Hypothalamus (tissue), 51 donors: Measurements from ENCODE around the gene PSD4.

Source experiments
- DNase-seq, 51 donors: peaks; one replicate each; lab custom pipeline; 2025; lab: John Stamatoyannopoulos, UW

Gene PSD4

DNA sequence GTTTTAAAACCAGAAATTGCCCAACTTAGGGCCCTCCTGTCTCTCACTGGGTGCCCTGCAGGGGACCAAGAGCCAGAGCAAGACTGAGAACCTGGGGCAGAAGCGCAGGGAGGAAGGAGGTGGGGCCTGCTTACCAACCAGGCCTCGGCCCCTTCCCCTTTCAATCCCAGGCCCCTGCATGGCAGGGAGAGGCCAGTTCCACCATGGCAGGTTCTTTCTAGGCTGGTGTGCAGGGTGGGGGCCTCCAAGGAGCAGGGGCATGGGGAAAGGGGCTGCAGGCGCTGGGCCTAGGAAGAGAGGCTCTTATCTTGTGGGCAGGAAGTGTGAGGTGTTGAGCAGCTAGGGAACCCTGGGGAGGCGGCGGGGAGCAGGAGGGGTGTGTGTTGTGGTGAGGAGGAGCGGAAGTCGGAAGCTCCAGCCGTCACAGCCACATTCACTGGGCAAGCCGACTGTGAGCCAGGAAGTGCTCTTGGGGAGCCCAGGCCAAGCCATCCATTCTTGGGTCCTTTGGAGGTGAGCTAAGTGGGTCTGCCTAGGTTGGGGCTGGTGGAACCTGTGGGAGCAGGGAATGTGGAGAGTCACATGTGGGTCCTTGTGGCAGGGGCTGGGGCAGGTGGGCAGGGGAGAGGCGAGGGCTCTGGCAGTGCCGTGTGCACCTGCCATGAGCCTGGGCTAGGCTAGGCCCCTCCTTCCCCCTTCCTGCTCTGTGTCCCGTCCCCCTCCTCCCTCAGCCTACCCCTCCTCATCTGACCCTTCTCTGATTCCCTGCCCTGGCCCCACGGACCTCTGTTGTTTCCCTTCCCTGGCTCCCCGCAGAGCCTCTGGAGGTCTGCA is at the start of gene PSD4:
TSS of gene PSD4 (plus strand) at position 430 of the 834 bp plus-strand sequence. CDS start 8,486 bp downstream, outside the sequence.
- peak in 13 of 51 donors; percentile 11 to 35 (median 19) for DNase-seq

DNA sequence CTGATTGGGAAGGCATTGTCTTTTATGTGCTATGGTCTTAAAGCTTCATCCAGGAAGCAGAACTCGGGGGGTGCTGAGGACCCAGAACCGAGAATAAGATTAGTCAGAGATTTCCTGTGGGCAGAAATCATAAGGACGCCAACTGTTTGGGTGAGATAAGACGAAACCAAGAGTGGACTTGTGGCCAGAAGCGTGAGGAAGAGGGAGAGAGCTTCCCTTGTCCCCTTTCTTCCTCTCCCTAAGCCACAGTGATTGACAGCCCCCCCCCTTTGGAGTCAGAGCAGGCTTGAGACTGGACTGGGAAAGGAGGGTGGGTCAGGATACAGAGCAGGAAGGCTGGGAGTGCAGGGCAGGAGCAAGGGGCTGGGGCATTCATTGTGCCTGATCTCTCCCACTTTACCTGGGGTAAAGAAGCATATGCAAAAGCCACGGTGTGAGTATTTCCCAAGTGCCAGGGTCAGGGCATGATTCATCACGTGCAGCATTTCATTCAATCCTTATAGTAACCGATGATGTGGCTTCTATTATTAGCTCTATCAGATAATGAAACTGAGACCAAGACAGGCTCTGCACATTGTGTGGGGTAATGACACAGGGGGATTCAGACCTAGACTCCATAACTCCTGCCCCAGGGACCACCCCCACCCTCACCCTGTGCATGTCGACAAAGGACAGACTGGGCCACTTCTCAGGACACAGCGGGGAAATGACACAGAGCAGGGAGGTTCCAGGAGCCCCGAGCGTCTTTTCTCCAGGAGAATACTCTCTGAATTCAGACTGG is 49.4 kb upstream of the PSD4 start:
- DNase-seq: no peak

DNA sequence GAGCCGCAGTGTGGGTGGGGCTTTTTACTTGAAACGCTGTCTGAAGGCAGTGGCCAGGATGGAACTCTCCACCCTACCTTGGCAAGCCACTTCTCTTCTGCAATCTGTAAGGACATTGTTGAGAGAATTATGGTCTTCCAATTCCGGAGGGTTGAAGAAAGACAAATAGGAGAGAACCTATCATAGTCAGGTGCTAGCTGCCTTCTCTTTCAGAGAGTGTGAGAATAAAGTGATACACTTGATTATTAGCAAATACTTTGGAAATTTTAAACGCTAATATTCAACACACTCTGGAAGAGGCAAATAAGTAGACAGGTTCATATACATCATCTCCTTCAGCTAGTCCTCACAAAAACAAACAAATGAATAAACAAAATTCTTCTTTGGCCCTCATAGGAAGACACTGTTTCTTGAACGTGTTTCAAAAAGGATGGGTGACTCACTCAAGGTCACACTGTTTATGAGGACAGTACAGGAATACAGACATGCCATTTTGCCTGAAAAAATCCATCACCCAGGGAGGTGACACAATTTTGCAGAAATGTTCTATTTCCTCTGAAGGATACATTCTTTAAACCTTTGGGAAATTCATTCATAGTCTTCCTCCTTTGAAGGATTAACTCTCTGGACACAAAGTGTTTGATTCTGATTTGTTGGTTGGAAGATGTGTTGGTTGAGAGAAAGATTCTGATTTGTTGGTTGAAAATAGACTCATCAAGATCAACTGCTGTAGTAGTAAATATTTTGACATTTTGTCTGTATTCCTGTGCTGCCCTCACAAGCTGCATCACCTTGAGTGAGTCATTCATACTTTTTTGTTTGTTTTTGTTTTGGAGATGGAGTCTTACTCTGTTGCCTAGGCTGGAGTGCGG is 48.6 kb upstream of the PSD4 start:
- no peak for DNase-seq

DNA sequence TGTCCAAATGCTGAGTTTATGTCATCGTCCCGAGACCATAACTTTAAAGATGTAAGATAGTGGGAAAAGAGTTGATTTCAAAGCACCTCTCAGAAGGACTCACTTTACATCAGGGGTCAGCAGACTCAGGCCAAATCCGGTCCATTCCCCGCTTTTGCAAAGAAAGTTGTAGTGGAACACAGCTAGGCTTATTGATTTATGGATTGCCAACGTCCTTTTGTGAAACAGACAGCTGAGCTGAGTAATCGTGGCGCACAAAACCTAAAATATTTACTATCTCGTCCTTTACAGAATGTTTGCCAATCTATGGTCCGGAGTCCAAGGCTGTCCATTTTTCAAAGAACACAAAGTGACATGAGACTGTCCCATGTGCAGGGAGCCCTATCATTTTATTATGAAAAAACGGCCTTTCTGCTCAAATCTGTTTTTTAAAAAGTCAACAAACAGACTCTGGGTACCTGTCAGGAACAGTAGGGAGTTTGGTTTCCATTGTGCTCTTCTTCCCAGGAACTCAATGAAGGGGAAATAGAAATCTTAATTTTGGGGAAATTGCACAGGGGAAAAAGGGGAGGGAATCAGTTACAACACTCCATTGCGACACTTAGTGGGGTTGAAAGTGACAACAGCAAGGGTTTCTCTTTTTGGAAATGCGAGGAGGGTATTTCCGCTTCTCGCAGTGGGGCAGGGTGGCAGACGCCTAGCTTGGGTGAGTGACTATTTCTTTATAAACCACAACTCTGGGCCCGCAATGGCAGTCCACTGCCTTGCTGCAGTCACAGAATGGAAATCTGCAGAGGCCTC is 46.7 kb upstream of the PSD4 start, which contains the start of gene IL1RN:
TSS of gene IL1RN (plus strand) at position 754 of the 801 bp plus-strand sequence. CDS start at position 781, 27 bp downstream.
- DNase-seq: peak in 2 of 51 donors; percentile 11 to 13

DNA sequence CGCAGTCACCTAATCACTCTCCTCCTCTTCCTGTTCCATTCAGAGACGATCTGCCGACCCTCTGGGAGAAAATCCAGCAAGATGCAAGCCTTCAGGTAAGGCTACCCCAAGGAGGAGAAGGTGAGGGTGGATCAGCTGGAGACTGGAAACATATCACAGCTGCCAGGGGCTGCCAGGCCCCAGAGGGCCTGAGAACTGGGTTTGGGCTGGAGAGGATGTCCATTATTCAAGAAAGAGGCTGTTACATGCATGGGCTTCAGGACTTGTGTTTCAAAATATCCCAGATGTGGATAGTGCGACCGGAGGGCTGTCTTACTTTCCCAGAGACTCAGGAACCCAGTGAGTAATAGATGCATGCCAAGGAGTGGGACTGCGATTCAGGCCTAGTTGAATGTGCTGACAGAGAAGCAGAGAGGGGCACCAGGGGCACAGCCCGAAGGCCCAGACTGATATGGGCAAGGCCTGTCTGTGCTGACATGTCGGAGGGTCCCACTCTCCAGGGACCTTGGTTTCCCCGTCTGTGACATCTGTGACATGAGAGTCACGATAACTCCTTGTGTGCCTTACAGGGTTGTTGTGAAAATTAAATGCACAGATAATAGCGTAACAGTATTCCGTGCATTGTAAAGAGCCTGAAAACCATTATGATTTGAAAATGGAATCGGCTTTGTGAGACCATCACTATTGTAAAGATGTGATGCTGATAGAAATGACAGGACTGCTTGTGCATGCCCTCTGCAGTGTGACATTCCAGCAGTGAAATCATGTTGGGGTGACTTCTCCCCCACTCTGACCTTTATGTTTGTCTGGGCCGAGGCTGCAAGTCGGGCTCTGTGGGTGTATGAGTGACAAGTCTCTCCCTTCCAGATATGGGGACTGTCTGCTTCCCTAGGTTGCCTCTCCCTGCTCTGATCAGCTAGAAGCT is 45.9 kb upstream of the PSD4 start:
- no peak for DNase-seq

DNA sequence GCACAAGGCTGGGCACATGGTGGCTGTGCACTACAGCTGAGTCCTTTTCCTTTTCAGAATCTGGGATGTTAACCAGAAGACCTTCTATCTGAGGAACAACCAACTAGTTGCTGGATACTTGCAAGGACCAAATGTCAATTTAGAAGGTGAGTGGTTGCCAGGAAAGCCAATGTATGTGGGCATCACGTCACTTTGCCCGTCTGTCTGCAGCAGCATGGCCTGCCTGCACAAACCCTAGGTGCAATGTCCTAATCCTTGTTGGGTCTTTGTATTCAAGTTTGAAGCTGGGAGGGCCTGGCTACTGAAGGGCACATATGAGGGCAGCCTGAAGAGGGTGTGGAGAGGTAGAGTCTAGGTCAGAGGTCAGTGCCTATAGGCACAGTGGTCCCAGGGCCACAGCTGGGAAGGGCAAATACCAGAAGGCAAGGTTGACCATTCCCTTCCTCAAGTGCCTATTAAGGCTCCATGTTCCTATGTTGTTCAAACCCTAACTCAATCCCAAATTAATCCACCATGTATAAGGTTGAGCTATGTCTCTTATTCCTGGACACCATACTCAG is 44.2 kb upstream of the PSD4 start:
- DNase-seq: no peak

DNA sequence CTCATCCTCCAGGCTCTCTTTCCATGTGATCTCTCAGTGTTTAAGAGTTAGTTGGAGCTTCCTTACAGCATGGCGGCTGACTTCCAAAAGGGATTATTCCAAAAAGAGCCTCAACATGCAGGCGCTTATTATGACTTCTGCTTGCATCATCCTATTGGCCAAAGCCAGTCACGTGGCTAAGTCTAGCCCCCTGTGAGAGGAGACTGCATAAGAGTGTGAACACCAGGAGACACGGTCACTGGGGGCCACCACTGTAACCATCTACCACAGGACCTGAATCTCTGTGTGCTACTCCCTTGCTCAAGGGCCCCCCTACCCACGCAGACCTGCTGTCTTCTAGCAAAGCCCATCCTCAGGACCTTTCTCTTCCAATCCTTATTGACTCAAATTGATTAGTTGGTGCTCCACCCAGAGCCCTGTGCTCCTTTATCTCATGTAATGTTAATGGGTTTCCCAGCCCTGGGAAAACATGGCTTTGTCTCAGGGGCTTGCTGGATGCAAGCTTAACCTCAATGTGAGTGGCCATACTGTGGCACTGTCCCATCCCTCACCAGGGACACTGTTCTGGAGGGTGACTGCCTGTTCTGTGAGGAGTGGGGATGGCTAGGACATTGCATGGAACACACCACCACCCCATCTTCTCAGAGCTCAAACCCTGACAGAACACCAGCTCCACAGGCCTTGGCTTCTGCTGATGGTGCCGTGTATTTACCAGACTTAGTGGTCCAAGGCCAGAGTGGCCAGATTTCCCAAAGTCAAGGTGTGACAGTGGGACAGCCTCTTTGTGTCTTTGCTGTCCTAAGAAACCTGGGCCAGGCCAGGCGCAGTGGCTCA is 42.2 kb upstream of the PSD4 start:
- no peak for DNase-seq

DNA sequence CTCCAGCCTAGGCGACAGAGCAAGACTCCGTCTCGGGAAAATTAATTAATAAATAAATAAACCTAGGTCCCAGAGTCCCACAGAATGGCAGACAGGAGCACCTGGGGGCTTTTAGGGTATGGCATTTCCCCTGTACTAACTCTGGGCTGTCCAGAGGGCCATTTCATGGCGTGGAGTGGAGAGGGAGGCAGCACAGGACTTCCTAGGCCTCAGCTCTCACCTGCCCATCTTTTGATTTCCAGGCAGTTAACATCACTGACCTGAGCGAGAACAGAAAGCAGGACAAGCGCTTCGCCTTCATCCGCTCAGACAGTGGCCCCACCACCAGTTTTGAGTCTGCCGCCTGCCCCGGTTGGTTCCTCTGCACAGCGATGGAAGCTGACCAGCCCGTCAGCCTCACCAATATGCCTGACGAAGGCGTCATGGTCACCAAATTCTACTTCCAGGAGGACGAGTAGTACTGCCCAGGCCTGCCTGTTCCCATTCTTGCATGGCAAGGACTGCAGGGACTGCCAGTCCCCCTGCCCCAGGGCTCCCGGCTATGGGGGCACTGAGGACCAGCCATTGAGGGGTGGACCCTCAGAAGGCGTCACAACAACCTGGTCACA is 41.3 kb upstream of the PSD4 start:
- no peak for DNase-seq

DNA sequence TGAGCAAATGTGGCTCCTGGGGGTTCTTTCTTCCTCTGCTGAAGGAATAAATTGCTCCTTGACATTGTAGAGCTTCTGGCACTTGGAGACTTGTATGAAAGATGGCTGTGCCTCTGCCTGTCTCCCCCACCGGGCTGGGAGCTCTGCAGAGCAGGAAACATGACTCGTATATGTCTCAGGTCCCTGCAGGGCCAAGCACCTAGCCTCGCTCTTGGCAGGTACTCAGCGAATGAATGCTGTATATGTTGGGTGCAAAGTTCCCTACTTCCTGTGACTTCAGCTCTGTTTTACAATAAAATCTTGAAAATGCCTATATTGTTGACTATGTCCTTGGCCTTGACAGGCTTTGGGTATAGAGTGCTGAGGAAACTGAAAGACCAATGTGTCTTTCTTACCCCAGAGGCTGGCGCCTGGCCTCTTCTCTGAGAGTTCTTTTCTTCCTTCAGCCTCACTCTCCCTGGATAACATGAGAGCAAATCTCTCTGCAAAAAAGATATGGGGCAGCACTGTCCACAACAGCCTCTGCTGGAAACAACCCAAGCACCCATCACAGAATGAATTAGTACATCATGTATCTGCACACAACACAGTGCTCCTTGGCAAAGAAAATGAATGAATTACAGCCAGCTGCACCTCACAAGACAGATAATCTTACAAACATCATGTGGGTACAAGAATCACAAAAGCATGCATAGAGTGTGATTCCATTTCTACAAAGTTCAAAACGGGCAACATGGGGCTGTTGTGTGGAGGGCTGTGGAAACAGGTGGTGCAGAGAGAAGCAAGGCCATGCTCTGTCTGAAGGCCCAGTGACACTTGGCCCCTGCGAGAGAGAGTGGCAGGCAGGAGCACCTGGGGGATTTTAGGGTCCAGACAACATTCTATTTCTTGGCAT is 39.8 kb upstream of the PSD4 start:
- DNase-seq: no peak

DNA sequence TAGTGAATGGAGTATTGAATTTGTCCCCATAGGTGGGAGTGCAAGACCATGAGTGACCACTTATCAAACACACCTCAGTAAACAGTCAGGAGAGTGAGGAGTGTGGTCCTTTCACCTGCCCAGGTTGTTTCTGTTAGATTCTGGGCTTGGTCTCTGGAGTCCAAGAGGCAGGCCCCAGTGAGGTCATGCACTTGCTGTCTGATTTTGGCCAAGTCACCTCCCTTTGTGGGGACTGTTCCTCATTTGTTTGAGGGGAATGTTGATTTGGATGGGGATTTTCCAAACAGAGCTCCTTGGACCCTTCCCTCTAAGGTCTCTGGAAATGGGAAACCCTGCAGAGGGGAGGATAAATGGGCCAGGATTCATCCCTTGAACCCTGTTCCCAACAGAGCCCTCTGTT is 39.1 kb upstream of the PSD4 start:
- no peak for DNase-seq

DNA sequence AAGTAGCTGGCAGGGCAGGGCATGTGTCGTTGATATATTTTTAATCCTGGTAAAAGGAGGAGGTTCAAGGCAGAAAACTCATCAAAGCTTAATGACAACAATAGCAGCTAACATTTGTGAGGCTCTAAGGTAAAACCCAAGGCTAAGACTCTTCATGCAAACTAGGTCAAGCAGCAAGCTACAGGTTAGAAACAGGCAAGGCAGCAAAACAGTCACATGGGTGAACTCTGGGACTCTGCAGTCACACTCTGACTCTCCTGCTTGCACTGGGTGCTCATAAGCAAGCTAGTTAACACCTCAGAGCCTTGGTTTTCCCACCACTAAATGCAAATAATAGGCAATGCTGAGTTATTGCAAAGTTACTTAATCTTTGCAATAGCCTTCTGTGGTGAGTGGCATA is 38.5 kb upstream of the PSD4 start:
- no peak for DNase-seq

DNA sequence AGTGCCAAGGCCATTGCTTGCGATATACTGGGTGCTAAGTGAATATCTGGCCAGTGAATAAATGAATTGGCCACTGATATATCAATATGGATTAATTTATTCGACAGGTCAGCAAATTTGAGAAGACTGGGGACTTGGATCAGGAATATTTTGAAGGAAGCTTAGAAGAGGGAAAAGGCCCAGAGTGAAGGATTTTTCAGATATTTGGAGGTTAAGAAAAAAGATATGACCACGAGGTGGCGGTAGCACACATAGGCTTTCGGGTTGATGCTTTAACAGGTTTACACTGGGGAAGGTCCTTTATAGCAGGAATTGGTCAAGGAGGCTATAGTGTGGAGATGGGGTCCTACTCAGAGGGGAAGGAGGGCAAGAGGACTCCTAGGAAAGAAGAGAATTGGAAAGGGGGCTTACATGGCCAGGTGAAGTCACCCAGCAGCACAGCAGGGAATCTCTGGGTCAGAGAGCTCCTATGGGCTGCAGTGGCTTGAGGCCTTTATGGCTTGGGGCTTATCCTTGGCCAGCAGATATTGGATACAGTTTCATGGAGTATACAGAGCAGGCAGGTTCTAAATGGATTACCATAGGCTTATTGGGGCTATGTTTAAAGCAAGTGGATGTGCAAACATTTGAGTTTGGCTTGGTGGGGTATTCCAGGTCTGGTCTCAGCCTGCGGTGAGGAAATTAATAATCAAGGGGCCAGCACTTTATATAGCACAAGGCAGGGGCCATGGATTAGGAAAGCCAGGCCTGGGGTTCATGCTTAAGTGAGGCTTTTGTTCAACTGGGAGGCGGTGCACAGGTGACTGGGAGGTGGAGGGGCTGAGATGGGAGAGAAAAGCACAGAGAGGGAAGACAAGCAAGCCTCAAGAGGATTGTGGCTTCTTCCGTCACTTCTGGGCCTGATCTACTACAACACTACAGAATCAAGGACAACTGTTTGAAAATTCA is 36.7 kb upstream of the PSD4 start:
- peak in 7 of 51 donors; percentile 2 to 29 (median 14) for DNase-seq

DNA sequence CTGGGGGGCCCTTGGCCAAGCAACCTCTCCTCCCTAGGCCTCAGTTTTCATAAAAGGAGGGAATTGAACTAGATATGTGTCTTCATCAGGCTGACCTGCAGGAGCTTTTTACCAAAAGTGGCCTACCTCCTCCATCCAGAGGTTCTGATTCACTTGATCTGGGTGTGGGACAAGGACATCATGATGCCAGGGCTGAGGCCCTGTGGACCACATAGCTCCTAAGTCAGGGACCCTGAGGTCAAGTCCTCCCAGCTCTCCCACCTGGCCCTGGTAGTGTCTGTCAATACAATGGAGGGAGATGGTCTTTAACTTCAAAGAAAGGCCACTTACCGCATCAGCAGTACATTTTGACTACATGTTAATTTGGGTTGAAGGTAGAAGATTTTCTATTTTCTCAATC is 35.9 kb upstream of the PSD4 start:
- no peak for DNase-seq

DNA sequence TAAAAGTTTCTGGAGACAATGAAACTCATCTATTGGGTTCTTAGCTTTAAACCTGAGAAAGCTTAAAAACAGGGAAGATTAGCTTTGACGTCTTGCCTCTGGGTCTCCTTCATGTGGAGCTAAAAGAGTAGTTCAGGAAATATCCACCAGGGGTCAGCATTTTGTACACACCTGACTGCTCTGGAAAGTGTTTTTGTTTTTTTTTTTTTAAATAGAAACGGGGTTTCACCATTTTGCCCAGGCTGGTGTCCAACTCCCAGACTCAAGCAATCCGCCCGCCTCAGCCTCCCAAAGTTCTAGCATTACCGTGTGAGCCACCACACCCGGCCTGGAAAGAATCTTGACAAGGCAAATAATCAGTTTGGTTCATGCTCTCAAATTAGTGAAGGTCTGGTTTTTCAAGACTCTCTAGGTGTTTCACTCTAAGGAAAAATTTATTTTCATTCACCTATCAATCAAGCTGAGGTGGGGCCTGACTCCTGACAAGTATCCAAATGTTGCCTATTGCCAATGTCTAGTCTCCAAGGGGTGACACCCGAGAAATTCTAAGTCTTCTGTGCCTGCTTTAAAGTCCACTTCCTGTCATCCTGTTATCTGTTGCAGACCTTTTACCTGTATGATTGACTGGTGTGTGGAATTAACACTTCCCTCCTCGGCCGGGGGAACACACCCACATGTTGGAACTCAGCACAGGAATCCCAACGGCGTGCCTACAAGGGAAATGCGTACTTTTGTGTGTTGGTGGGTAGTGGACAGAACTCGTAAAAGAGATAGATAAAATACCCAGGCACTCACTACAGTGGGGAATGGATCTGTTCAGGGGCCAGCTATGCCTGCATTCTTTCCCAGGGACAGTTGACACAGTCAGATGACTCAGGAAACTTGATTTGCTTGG is 35.1 kb upstream of the PSD4 start:
- DNase-seq: peak in 6 of 51 donors; percentile 5 to 55 (median 18)
